ENCODE measurements around the gene TMEM163.
"Not testable (repeated sequence)": the region's sequence is repeated elsewhere in the genome, so short reads cannot be mapped to it uniquely, and the experiment has no call there.

TMEM163 gene

GRCh38 chr2:134621939-134622705 lies 96.7 kb downstream of the TMEM163 start:
- DNase-seq (ENCODE audit: low read depth in 3 of 3) = no peak

- no peak for DNase-seq (ENCODE audit: low read depth in 3 of 3)
These were observed 99.5 kb downstream of the TMEM163 start for GRCh38 chr2:134619250-134619649.

GRCh38 chr2:134615480-134615879 lies 103.3 kb downstream of the TMEM163 start:
- not testable (repeated sequence) for DNase-seq (ENCODE audit: low read depth in 3 of 3)

GRCh38 chr2:134611316-134611715 lies 107.5 kb downstream of the TMEM163 start:
- DNase-seq (ENCODE audit: low read depth in 3 of 3) = no peak

GRCh38 chr2:134610871-134611270 lies 107.9 kb downstream of the TMEM163 start:
- DNase-seq (ENCODE audit: low read depth in 3 of 3) = no peak

GRCh38 chr2:134609924-134610513 lies 108.8 kb downstream of the TMEM163 start:
- no peak for DNase-seq (ENCODE audit: low read depth in 3 of 3)

GRCh38 chr2:134603966-134604365 lies 114.8 kb downstream of the TMEM163 start:
- no peak for DNase-seq (ENCODE audit: low read depth in 3 of 3)

- no peak for DNase-seq (ENCODE audit: low read depth in 3 of 3)
These were observed 116.1 kb downstream of the TMEM163 start for GRCh38 chr2:134602666-134603065.

- no peak for DNase-seq (ENCODE audit: low read depth in 3 of 3)
These were observed 117.5 kb downstream of the TMEM163 start for GRCh38 chr2:134601264-134601663.

GRCh38 chr2:134600208-134600607 lies 118.6 kb downstream of the TMEM163 start:
- no peak for DNase-seq (ENCODE audit: low read depth in 3 of 3)

GRCh38 chr2:134599236-134599635 lies 119.6 kb downstream of the TMEM163 start:
- no peak for DNase-seq (ENCODE audit: low read depth in 3 of 3)

GRCh38 chr2:134594399-134594798 lies 124.4 kb downstream of the TMEM163 start:
- no peak for DNase-seq (ENCODE audit: low read depth in 3 of 3)

- DNase-seq (ENCODE audit: low read depth in 3 of 3) = no peak
These were observed 125.3 kb downstream of the TMEM163 start for GRCh38 chr2:134593519-134593918.

- no peak for DNase-seq (ENCODE audit: low read depth in 3 of 3)
These were observed 126.4 kb downstream of the TMEM163 start for GRCh38 chr2:134592377-134592776.

GRCh38 chr2:134591526-134591925 lies 127.3 kb downstream of the TMEM163 start:
- no peak for DNase-seq (ENCODE audit: low read depth in 3 of 3)

GRCh38 chr2:134590679-134591078 lies 128.1 kb downstream of the TMEM163 start:
- DNase-seq (ENCODE audit: low read depth in 3 of 3) = no peak

- not testable (repeated sequence) for DNase-seq (ENCODE audit: low read depth in 3 of 3)
These were observed 129.4 kb downstream of the TMEM163 start for GRCh38 chr2:134589171-134590083.

- DNase-seq (ENCODE audit: low read depth in 3 of 3) = no peak
These were observed 130.2 kb downstream of the TMEM163 start for GRCh38 chr2:134588556-134588955.

- DNase-seq (ENCODE audit: low read depth in 3 of 3) = no peak
These were observed 132.4 kb downstream of the TMEM163 start for GRCh38 chr2:134586326-134586965.

GRCh38 chr2:134583997-134584520 lies 134.7 kb downstream of the TMEM163 start:
- no peak for DNase-seq (ENCODE audit: low read depth in 3 of 3)

- no peak for DNase-seq (ENCODE audit: low read depth in 3 of 3)
These were observed 135.3 kb downstream of the TMEM163 start for GRCh38 chr2:134583462-134583861.

- DNase-seq (ENCODE audit: low read depth in 3 of 3) = no peak
These were observed 136.3 kb downstream of the TMEM163 start for GRCh38 chr2:134582547-134582899.

Measured in stimulated activated CD4-positive, alpha-beta T cell treated with anti-CD3 and anti-CD28 coated beads, TNF-alpha, amount 100 ng/mL, for 48 hours (primary cell).